ENCODE measurements around the gene SDK1.

SDK1 gene

GRCh38 chr7:3439333-3440030, 138.4 kb downstream of the SDK1 start:
- Histone ChIP-seq H3K9me2 (replicated peaks; ENCODE audit: control insufficient read depth, low read length) (no peaks in the 10 kb centered on the region), H3K79me2 (ENCODE audit: control insufficient read depth, low read length) (no peaks in the 10 kb centered on the region), H3K9me3 (ENCODE audit: control insufficient read depth, insufficient read depth, low read length) (no peaks in the 10 kb centered on the region), H3F3A (ENCODE audit: control insufficient read depth, insufficient read depth) (no peaks in the 10 kb centered on the region), H3K27me3 (ENCODE audit: control insufficient read depth, low read length) (0 out of 2 replicates have a peak, but pooled peaks cover 2% of the 10 kb centered on the region), H4K20me1 (ENCODE audit: control insufficient read depth, insufficient read depth, low read depth, low read length) (no peaks in the 10 kb centered on the region), H3K36me3 (ENCODE audit: control insufficient read depth, low read length) (no peaks in the 10 kb centered on the region), H3K4me3 (ENCODE audit: low read length) (no peak overlapping the region), H3K4me2 (ENCODE audit: low read length) (no peak overlapping the region), H3K27ac (ENCODE audit: low read depth, low read length) (no peak overlapping the region), H3K4me1 (ENCODE audit: control insufficient read depth, low read length) (no peaks in the 10 kb centered on the region)
- TF ChIP-seq EZH2phosphoT487 (IDR thresholded peaks at IDR 0.05; ENCODE audit: borderline replicate concordance, low read length) (no peak), CTCF (IDR thresholded peaks at IDR 0.05; ENCODE audit: low read depth, low read length, poor library complexity, severe bottlenecking) (no peak)

- Histone ChIP-seq H3K4me2 (ENCODE audit: low read length) (no peak overlapping the region), H3K27me3 (ENCODE audit: control insufficient read depth, low read length) (0 out of 2 replicates have a peak, but pooled peaks cover 2% of the 10 kb centered on the region), H3K27ac (ENCODE audit: low read depth, low read length) (no peak overlapping the region), H3K4me3 (ENCODE audit: low read length) (no peak overlapping the region), H4K20me1 (ENCODE audit: control insufficient read depth, insufficient read depth, low read depth, low read length) (no peaks in the 10 kb centered on the region), H3K9me3 (ENCODE audit: control insufficient read depth, insufficient read depth, low read length) (no peaks in the 10 kb centered on the region), H3K4me1 (ENCODE audit: control insufficient read depth, low read length) (no peaks in the 10 kb centered on the region), H3K36me3 (ENCODE audit: control insufficient read depth, low read length) (no peaks in the 10 kb centered on the region), H3K9me2 (replicated peaks; ENCODE audit: control insufficient read depth, low read length) (no peaks in the 10 kb centered on the region), H3F3A (ENCODE audit: control insufficient read depth, insufficient read depth) (no peaks in the 10 kb centered on the region), H3K79me2 (ENCODE audit: control insufficient read depth, low read length) (no peaks in the 10 kb centered on the region)
- TF ChIP-seq CTCF (IDR thresholded peaks at IDR 0.05; ENCODE audit: low read depth, low read length, poor library complexity, severe bottlenecking) (no peak), EZH2phosphoT487 (IDR thresholded peaks at IDR 0.05; ENCODE audit: borderline replicate concordance, low read length) (no peak)
These were observed 139.5 kb downstream of the SDK1 start for GRCh38 chr7:3440509-3440908.

- no peaks in the 10 kb centered on the region for H4K20me1 ChIP-seq (ENCODE audit: control insufficient read depth, insufficient read depth, low read depth, low read length)
- H3K9me3 ChIP-seq (ENCODE audit: control insufficient read depth, insufficient read depth, low read length), result no peaks in the 10 kb centered on the region
These were observed 142.7 kb downstream of the SDK1 start for GRCh38 chr7:3443716-3444115.

More at GRCh38 chr7:3443716-3444115, 142.7 kb downstream of the SDK1 start:
- TF ChIP-seq CTCF (IDR thresholded peaks at IDR 0.05; ENCODE audit: low read depth, low read length, poor library complexity, severe bottlenecking) (no peak), EZH2phosphoT487 (IDR thresholded peaks at IDR 0.05; ENCODE audit: borderline replicate concordance, low read length) (no peak)
- Histone ChIP-seq H3K36me3 (ENCODE audit: control insufficient read depth, low read length) (no peaks in the 10 kb centered on the region), H3F3A (ENCODE audit: control insufficient read depth, insufficient read depth) (no peaks in the 10 kb centered on the region), H3K27ac (ENCODE audit: low read depth, low read length) (no peak overlapping the region), H3K27me3 (ENCODE audit: control insufficient read depth, low read length) (0 out of 2 replicates have a peak, but pooled peaks cover 5% of the 10 kb centered on the region), H3K9me2 (replicated peaks; ENCODE audit: control insufficient read depth, low read length) (no peaks in the 10 kb centered on the region), H3K4me3 (ENCODE audit: low read length) (no peak overlapping the region), H3K79me2 (ENCODE audit: control insufficient read depth, low read length) (no peaks in the 10 kb centered on the region), H3K4me2 (ENCODE audit: low read length) (no peak overlapping the region), H3K4me1 (ENCODE audit: control insufficient read depth, low read length) (no peaks in the 10 kb centered on the region)

Measured in DOHH2 (cell line).